CD14-positive monocyte (primary cell): Measurements from ENCODE around the gene POF1B. TPM values are rescaled to one million over a fixed set of nuclear protein-coding genes. Genes with fewer than 3 reads are reported as not detected.

Experiments
- DNase-seq, 3 donors: peaks; one replicate each; pipeline ENCODE4 v3.0.0-alpha.2; 2011 to 2022
- H2AFZ ChIP-seq: 2 replicates; pipeline ENCODE4 v1.6.0; 2012; ENCODE audit warnings: mild to moderate bottlenecking, low read depth, low read length, inconsistent platforms; ENCODE audit not compliant: insufficient read depth, poor library complexity, severe bottlenecking
- H3K27ac ChIP-seq, 2 donors: 1 replicate in 1 of 2; 2 replicates in 1 of 2; pipeline ENCODE4 v1.5.1; 2012 to 2013; ENCODE audit warnings: low read length in 2 of 2, control low read depth in 1 of 2, inconsistent platforms in 1 of 2, low read depth in 1 of 2, mild to moderate bottlenecking in 1 of 2
- H3K27me3 ChIP-seq, 2 donors: one replicate each; pipeline versions ENCODE4 v1.6.0 to v1.6.1; 2011 to 2013; ENCODE audit warnings: low read length in 2 of 2; ENCODE audit not compliant: control insufficient read depth in 2 of 2, insufficient read depth in 2 of 2
- H3K36me3 ChIP-seq, 2 donors: replicated peaks in 1 of 2; 1 replicate in 1 of 2; 2 replicates in 1 of 2; pipeline versions ENCODE4 v1.5.1 to v1.6.1; 2012 to 2013; ENCODE audit warnings: low read length in 2 of 2, control low read depth in 1 of 2, inconsistent platforms in 1 of 2, mild to moderate bottlenecking in 1 of 2; ENCODE audit not compliant: insufficient read depth in 2 of 2, control insufficient read depth in 1 of 2
- H3K4me1 ChIP-seq, 2 donors: 1 replicate in 1 of 2; 2 replicates in 1 of 2; pipeline versions ENCODE4 v1.5.1 to v1.6.1; 2012 to 2013; ENCODE audit warnings: low read length in 2 of 2, control low read depth in 1 of 2, inconsistent platforms in 1 of 2, mild to moderate bottlenecking in 1 of 2, moderate library complexity in 1 of 2; ENCODE audit not compliant: insufficient read depth in 2 of 2, control insufficient read depth in 1 of 2
- H3K4me2 ChIP-seq: replicated peaks from 2 replicates; pipeline ENCODE3; 2012; ENCODE audit warnings: low read length, moderate library complexity, mild to moderate bottlenecking; ENCODE audit not compliant: poor library complexity, severe bottlenecking; ENCODE audit errors: extremely low read depth
- H3K4me3 ChIP-seq, 3 experiments: fragments of 200-600 bp in 1 of 3; sonication (generic) in 1 of 3; replicated peaks in 1 of 3; 1 replicate in 2 of 3; 2 replicates in 1 of 3; pipeline ENCODE4 v1.5.1; 2011 to 2013; ENCODE audit warnings: low read length in 3 of 3, mild to moderate bottlenecking in 3 of 3, control low read depth in 2 of 3, low read depth in 2 of 3, inconsistent platforms in 1 of 3, moderate library complexity in 1 of 3
- H3K79me2 ChIP-seq: 2 replicates; pipeline ENCODE4 v1.6.0; 2012; ENCODE audit warnings: mild to moderate bottlenecking, control low read depth, inconsistent platforms, low read length, moderate library complexity; ENCODE audit not compliant: insufficient read depth
- H3K9ac ChIP-seq: 2 replicates; pipeline ENCODE4 v1.6.0; 2017; ENCODE audit warnings: low read length, mild to moderate bottlenecking; ENCODE audit not compliant: insufficient read depth, poor library complexity, severe bottlenecking
- H3K9me3 ChIP-seq, 2 donors: replicated peaks in 1 of 2; 1 replicate in 1 of 2; 2 replicates in 1 of 2; pipeline versions ENCODE4 v1.5.1 to v1.6.1; 2012 to 2013; ENCODE audit warnings: low read length in 2 of 2, control low read depth in 1 of 2; ENCODE audit not compliant: control insufficient read depth in 1 of 2, insufficient read depth in 1 of 2
- H4K20me1 ChIP-seq: 2 replicates; pipeline ENCODE4 v1.6.0; 2012; ENCODE audit warnings: mild to moderate bottlenecking, low read length, control low read depth, moderate library complexity; ENCODE audit not compliant: insufficient read depth
- H3K27ac Mint-ChIP-seq, 7 donors: one replicate each; pipeline ENCODE4 v1.8.0; 2020; ENCODE audit warnings: mild to moderate bottlenecking in 7 of 7, mixed read lengths in 7 of 7, moderate library complexity in 6 of 7, inconsistent platforms in 2 of 7
- H3K27me3 Mint-ChIP-seq, 3 donors: one replicate each; pipeline ENCODE4 v1.8.0; 2021 to 2022; ENCODE audit warnings: low read depth in 3 of 3, mild to moderate bottlenecking in 3 of 3, mixed read lengths in 3 of 3, moderate library complexity in 3 of 3, inconsistent platforms in 1 of 3
- H3K36me3 Mint-ChIP-seq, 2 donors: one replicate each; pipeline ENCODE4 v1.8.0; 2020; ENCODE audit warnings: mixed read lengths in 2 of 2, inconsistent platforms in 1 of 2, mild to moderate bottlenecking in 1 of 2
- H3K4me1 Mint-ChIP-seq: one replicate; pipeline ENCODE4 v1.8.0; 2020; ENCODE audit warnings: mild to moderate bottlenecking, mixed read lengths
- H3K4me3 Mint-ChIP-seq, 2 donors: one replicate each; pipeline ENCODE4 v1.8.0; 2020; ENCODE audit warnings: mild to moderate bottlenecking in 2 of 2, mixed read lengths in 2 of 2, moderate library complexity in 1 of 2
- H3K9me3 Mint-ChIP-seq, 7 donors: one replicate each; pipeline ENCODE4 v1.8.0; 2020 to 2022; ENCODE audit warnings: mixed read lengths in 7 of 7, mild to moderate bottlenecking in 6 of 7, moderate library complexity in 6 of 7, inconsistent platforms in 2 of 7
- WGBS: methylation state at CpG from one replicate; pipeline ENCODE4 v1.1.5; 2013; ENCODE audit warnings: missing lambda C conversion rate; ENCODE audit not compliant: insufficient coverage; 5-methylcytosine and 5-hydroxymethylcytosine counted together
- intact Hi-C, 2 donors: fragments of 100-400 bp; cut with micrococcal nuclease; formaldehyde crosslinking; loops; one replicate each; pipeline versions ENCODE4 v1.15.0 to v1.15.1; 2023
- polyA plus RNA-seq, 3 donors: library from polyadenylated mRNA; depleted of rRNA in 1 of 3; unstranded in 2 of 3; stranded (reverse) in 1 of 3; fragments of 300-500 nt in 2 of 3; fragments of >200 nt in 1 of 3; fragmentation: Illumina TruSeq in 2 of 3; gene quantifications; 1 replicate in 2 of 3; 2 replicates in 1 of 3; pipeline ENCODE4 v1.2.3, GENCODE V29; 2012 to 2021
- TF ChIP-seq, protein P1 (sequence below): fragments of 200-600 bp; IDR thresholded peaks from one replicate; pipeline ENCODE4 v1.8.0; 2022; ENCODE audit warnings: antibody characterized with exemption, mild to moderate bottlenecking

The POF1B gene
- polyA plus RNA-seq, 3 donors = not detected

DNA sequence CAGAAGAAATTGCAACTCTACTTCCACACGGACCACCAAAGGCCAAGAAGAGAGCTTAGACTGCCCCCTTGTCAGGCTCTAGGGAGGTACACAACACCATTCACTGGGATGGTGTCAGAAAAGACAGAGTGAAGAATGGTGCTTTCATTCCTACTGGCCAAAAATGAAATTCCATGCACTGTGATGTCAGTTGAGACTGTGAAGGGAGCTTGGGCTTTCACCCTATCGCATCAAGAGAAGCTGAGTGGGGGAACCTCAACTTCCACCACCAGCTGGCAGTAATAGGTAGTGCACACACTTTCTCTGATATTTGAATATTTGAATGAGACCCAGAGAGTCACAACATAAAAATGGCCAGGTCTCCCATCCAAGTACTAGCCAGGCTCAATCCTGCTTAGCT is 69.7 kb downstream of the POF1B start:
- no CpG with 5 or more reads among the region's 2 CpGs for WGBS
- H3K36me3 Mint-ChIP-seq = no peaks in the 10 kb centered on the region
- H3K9me3 Mint-ChIP-seq = peaks cover 0 to 4% (median 0%) of the 10 kb centered on the region in 7 donors
- no peak overlapping the region for H3K9ac ChIP-seq
- intact Hi-C loops = no loop called here
- no peak overlapping the region for H2AFZ ChIP-seq
- no peak overlapping the region for H3K4me3 ChIP-seq
- no peaks in the 10 kb centered on the region for H3K4me1 Mint-ChIP-seq
- no peaks in the 10 kb centered on the region for H3K36me3 ChIP-seq
- H3K27ac ChIP-seq = no peak overlapping the region
- H4K20me1 ChIP-seq = no peaks in the 10 kb centered on the region
- H3K27ac Mint-ChIP-seq = no peak overlapping the region
- H3K79me2 ChIP-seq = no peaks in the 10 kb centered on the region
- TF ChIP-seq, protein P1, sequence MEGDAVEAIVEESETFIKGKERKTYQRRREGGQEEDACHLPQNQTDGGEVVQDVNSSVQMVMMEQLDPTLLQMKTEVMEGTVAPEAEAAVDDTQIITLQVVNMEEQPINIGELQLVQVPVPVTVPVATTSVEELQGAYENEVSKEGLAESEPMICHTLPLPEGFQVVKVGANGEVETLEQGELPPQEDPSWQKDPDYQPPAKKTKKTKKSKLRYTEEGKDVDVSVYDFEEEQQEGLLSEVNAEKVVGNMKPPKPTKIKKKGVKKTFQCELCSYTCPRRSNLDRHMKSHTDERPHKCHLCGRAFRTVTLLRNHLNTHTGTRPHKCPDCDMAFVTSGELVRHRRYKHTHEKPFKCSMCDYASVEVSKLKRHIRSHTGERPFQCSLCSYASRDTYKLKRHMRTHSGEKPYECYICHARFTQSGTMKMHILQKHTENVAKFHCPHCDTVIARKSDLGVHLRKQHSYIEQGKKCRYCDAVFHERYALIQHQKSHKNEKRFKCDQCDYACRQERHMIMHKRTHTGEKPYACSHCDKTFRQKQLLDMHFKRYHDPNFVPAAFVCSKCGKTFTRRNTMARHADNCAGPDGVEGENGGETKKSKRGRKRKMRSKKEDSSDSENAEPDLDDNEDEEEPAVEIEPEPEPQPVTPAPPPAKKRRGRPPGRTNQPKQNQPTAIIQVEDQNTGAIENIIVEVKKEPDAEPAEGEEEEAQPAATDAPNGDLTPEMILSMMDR = no peak
- H3K4me3 Mint-ChIP-seq = no peak overlapping the region
- no peaks in the 10 kb centered on the region for H3K27me3 ChIP-seq
- H3K9me3 ChIP-seq = no peaks in the 10 kb centered on the region
- no peaks in the 10 kb centered on the region for H3K4me1 ChIP-seq
- H3K27me3 Mint-ChIP-seq = no peaks in the 10 kb centered on the region
- H3K4me2 ChIP-seq = no peak overlapping the region
- DNase-seq = no peak

DNA sequence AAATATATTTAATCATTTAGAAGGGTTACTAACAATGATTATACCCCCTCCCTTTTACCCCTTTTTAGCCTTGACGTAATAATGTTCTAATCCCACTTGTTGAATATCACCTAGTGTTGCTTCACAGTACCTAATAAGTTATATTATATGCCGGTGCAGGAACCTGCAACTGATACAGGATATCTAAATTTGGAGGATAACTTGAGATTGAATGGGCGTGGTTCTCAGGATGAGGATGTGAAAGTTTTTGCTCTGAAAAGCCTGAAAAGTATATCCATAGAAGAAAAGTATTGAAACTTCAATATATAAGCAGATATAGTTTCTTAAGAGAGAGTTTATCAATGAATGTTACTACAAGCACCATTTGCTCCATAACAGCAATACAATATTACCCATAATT is 75.9 kb downstream of the POF1B start:
- intact Hi-C loops = no loop called here
- WGBS = no CpG with 5 or more reads among the region's 3 CpGs
- DNase-seq = no peak
- Histone ChIP-seq H3K9me3 (peaks cover 0 to 3% of the 10 kb centered on the region in 2 donors), H3K36me3 (no peaks in the 10 kb centered on the region), H3K4me1 (no peaks in the 10 kb centered on the region), H3K27ac (no peak overlapping the region), H3K27me3 (no peaks in the 10 kb centered on the region), H4K20me1 (no peaks in the 10 kb centered on the region), H3K9ac (no peak overlapping the region), H3K4me2 (no peak overlapping the region), H3K4me3 (no peak overlapping the region), H2AFZ (no peak overlapping the region), H3K79me2 (no peaks in the 10 kb centered on the region)
- H3K27ac Mint-ChIP-seq = no peak overlapping the region
- H3K4me1 Mint-ChIP-seq = no peaks in the 10 kb centered on the region
- TF ChIP-seq, protein P1 = no peak
- no peaks in the 10 kb centered on the region for H3K36me3 Mint-ChIP-seq
- H3K27me3 Mint-ChIP-seq = peaks cover 0 to 2% (median 0%) of the 10 kb centered on the region in 3 donors
- peaks cover 0 to 4% (median 2%) of the 10 kb centered on the region in 7 donors for H3K9me3 Mint-ChIP-seq
- no peak overlapping the region for H3K4me3 Mint-ChIP-seq
